ENCODE data around the gene GLI2. TPM values are rescaled to one million over a fixed set of nuclear protein-coding genes. Genes with fewer than 3 reads are reported as not detected.

The GLI2 gene
- total and polyA plus RNA-seq, 2 of the 8 experiments (the other 6 are each of a cell fraction or from before 2014, with no cell fraction given) = 18.4 to 46.9 TPM

- 54% methylated on average over 9 of the region's 9 CpGs; no CpG with 5 or more reads in 1 of the 2 experiments for WGBS, 2 experiments (ENCODE audit: extremely low coverage in 1 of 2, insufficient coverage in 1 of 2, insufficient read length in 1 of 2, insufficient replicate concordance in 2 of 2, low coverage in 1 of 2, low lambda C conversion rate in 2 of 2, missing lambda C conversion rate in 1 of 2)
- H4K5ac ChIP-seq (ENCODE audit: insufficient read length, low read depth, low read length) = no peak overlapping the region
- H4K91ac ChIP-seq (replicated peaks; ENCODE audit: insufficient read length, low read length) = peak overlapping the region; percentile 1
- H3K4me3 ChIP-seq (ENCODE audit: extremely low read depth in 1 of 4, insufficient read depth in 2 of 4, low read depth in 3 of 4, low read length in 4 of 4) = no peak overlapping the region
- H2BK20ac ChIP-seq (ENCODE audit: low read length) = peak overlapping the region; percentile 75; the same call in 1 of the 2 replicates
- H3K79me2 ChIP-seq (ENCODE audit: control insufficient read depth in 1 of 2, insufficient read depth in 2 of 2, low read length in 2 of 2) = peaks cover 10 to 88% of the 10 kb centered on the region in 2 experiments
- H3K9me3 ChIP-seq (ENCODE audit: insufficient read depth in 2 of 2, low read depth in 1 of 2, low read length in 1 of 2) = no peaks in the 10 kb centered on the region
- H2BK15ac ChIP-seq (ENCODE audit: low read length) = peak overlapping the region; percentile 98
- no peak overlapping the region for H2BK120ac ChIP-seq (replicated peaks; ENCODE audit: low read depth, low read length)
- H3K4me1 ChIP-seq (replicated peaks in 1 of 4; ENCODE audit: control insufficient read depth in 3 of 4, insufficient read depth in 4 of 4, low read length in 3 of 4) = peaks cover 20 to 64% (median 54%) of the 10 kb centered on the region in 4 experiments
- H2BK12ac ChIP-seq (ENCODE audit: low read depth, low read length) = peak overlapping the region; percentile 87; the same call in 1 of the 2 replicates
- H3K79me1 ChIP-seq (ENCODE audit: low read depth, low read length) = peaks cover 28% of the 10 kb centered on the region
- TF ChIP-seq E2F6 (IDR thresholded peaks at IDR 0.05) (peak; percentile 19; the same call in 1 of the 2 replicates), TAF7 (optimal IDR thresholded peaks at IDR 0.05; ENCODE audit: borderline replicate concordance, low read depth, low read length) (no peak), CTCF (IDR thresholded peaks at IDR 0.05; ENCODE audit: control extremely low read depth in 1 of 3, insufficient read depth in 1 of 3, low read depth in 1 of 3, low read length in 3 of 3) (0 out of 4 replicates have a peak, but pooled peaks of 1 of the 3 experiments have one; percentile 1)
- no peaks in the 10 kb centered on the region for H3K36me3 ChIP-seq (ENCODE audit: control insufficient read depth in 2 of 4, insufficient read depth in 4 of 4, low read length in 3 of 4)
- H3K9ac ChIP-seq (replicated peaks in 1 of 4; ENCODE audit: extremely low read depth in 1 of 4, low read depth in 3 of 4, low read length in 3 of 4) = no peak overlapping the region
- H3K4me2 ChIP-seq (ENCODE audit: insufficient read depth in 1 of 2, low read depth in 2 of 2, low read length in 2 of 2) = peak overlapping the region; percentile 2 to 12; a peak in 1 of 4 replicates
- peak overlapping the region; percentile 86 for H2BK5ac ChIP-seq (ENCODE audit: low read depth, low read length)
- no peaks in the 10 kb centered on the region; the same call in 1 of the 2 replicates for H3K23me2 ChIP-seq (ENCODE audit: low read depth, low read length)
- H3K4ac ChIP-seq (replicated peaks; ENCODE audit: insufficient read length, low read depth, low read length) = no peak overlapping the region
- ChIA-PET POLR2A (ENCODE audit: partially characterized antibody) (interaction anchor here (1.0 to 3.9 kb wide), 6 partner anchors 8 to 292 kb away, joined by 4 to 31 read pairs (median 8); no protein-coding TSS in a partner anchor), CTCF (ENCODE audit: partially characterized antibody) (interaction anchor here (0.7 to 2.8 kb wide), 6 partner anchors 10 to 92 kb away, joined by 3 to 7 read pairs (median 3); no protein-coding TSS in a partner anchor)
- no peaks in the 10 kb centered on the region for H3K27me3 ChIP-seq (replicated peaks in 1 of 4; ENCODE audit: control insufficient read depth in 3 of 4, extremely low read depth in 1 of 4, insufficient read depth in 3 of 4, low read length in 3 of 4)
- H3K14ac ChIP-seq (ENCODE audit: insufficient read length) = no peak overlapping the region
- no peak overlapping the region for H3K27ac ChIP-seq (ENCODE audit: low read depth, low read length)
- no peak overlapping the region for H2AFZ ChIP-seq (ENCODE audit: low read length)
- no peak overlapping the region for H3K56ac ChIP-seq (replicated peaks; ENCODE audit: insufficient read length, low read depth, low read length)
- peak overlapping the region; percentile 3; the same call in 1 of the 2 replicates for H2AK5ac ChIP-seq (ENCODE audit: low read depth, low read length)
- H4K8ac ChIP-seq (ENCODE audit: extremely low read depth, insufficient read depth, low read length) = no peak overlapping the region
- peak overlapping the region; percentile 25; the same call in 1 of the 2 replicates for H3K18ac ChIP-seq (ENCODE audit: extremely low read depth, low read length)
- peaks cover 9 to 12% of the 10 kb centered on the region in 2 experiments for H4K20me1 ChIP-seq (replicated peaks in 1 of 2; ENCODE audit: control insufficient read depth in 1 of 2, insufficient read depth in 2 of 2, low read length in 2 of 2)
- DNase-seq (ENCODE audit: low read depth in 1 of 2, low spot score in 2 of 2) = no peak
- no peak overlapping the region for H3K23ac ChIP-seq (ENCODE audit: insufficient read length)
- no peak for FAIRE-seq
Measured at GRCh38 chr2:120783371-120783791, 47.7 kb downstream of the GLI2 start.

Data from H1 (cell line).